ENCODE results near the gene DHRSX.
"Not testable (repeated sequence)": the region's sequence is repeated elsewhere in the genome, so short reads cannot be mapped to it uniquely, and the experiment has no call there.

Gene DHRSX

DNA sequence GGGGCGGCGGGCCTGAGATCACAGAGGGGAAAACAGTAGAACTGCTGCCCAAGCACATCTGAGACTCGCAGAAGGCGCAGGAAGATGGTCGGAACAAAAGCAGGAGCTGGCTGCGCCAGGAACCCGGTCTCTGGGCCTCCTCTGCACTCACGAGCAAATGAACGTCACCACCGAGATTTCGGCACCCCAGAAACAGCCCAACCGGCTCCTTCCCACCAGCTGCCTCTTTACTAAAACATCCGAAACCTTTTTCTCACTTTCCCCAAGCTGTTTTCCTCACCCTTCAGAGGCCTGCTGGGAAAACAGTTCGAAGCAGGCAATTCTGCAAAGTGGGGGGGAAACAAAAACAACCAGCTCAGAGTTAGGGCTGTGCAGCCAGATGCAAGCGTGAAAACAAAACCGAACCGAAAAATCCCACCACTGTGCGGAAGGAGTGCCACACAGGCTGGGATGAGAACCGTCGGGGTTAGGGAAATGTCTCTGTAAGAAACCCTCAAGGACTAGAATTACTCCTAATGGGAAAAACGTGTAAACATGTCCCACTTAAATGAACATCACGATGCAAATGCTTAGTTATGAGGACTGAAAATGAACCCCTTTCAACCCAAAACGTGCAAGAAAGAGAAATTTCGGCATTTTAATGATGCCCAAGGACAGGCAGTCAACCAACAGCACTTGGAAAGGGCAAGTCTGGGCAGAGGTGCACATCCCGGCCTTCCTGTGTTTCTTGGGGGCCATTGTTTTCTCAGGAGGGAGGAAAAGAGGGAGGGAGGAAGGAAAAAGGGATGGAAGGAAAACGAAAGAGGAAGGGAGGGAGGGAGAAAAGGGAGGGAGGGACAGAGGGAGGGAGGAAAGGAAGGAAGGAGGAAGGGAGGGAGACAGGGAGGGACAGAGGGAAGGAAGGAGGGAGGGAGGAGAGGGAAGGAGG is 15.8 kb downstream of the DHRSX start:
- POLR2A ChIA-PET (ENCODE audit: low non-redundant PET): no interaction called here
- TF ChIP-seq, protein P1, sequence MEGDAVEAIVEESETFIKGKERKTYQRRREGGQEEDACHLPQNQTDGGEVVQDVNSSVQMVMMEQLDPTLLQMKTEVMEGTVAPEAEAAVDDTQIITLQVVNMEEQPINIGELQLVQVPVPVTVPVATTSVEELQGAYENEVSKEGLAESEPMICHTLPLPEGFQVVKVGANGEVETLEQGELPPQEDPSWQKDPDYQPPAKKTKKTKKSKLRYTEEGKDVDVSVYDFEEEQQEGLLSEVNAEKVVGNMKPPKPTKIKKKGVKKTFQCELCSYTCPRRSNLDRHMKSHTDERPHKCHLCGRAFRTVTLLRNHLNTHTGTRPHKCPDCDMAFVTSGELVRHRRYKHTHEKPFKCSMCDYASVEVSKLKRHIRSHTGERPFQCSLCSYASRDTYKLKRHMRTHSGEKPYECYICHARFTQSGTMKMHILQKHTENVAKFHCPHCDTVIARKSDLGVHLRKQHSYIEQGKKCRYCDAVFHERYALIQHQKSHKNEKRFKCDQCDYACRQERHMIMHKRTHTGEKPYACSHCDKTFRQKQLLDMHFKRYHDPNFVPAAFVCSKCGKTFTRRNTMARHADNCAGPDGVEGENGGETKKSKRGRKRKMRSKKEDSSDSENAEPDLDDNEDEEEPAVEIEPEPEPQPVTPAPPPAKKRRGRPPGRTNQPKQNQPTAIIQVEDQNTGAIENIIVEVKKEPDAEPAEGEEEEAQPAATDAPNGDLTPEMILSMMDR (conservative IDR thresholded peaks at IDR 0.05; ENCODE audit: low read depth): no peak
- peak; percentile 17 for DNase-seq (ENCODE audit: low spot score)

GRCh38 chrX:2484256-2484655 is 16.5 kb downstream of the DHRSX start:
- TF ChIP-seq, protein P1 (conservative IDR thresholded peaks at IDR 0.05; ENCODE audit: low read depth): no peak
- no peak for DNase-seq (ENCODE audit: low spot score)
- peak overlapping the region; percentile 79 for H3K27ac ChIP-seq
- ChIA-PET POLR2A (ENCODE audit: low non-redundant PET) (no interaction called here), CTCF (no interaction called here)

More for the DNA sequence above, 15.8 kb downstream of the DHRSX start:
- H3K27ac ChIP-seq: peak overlapping the region; percentile 79
- CTCF ChIA-PET: no interaction called here

DNA sequence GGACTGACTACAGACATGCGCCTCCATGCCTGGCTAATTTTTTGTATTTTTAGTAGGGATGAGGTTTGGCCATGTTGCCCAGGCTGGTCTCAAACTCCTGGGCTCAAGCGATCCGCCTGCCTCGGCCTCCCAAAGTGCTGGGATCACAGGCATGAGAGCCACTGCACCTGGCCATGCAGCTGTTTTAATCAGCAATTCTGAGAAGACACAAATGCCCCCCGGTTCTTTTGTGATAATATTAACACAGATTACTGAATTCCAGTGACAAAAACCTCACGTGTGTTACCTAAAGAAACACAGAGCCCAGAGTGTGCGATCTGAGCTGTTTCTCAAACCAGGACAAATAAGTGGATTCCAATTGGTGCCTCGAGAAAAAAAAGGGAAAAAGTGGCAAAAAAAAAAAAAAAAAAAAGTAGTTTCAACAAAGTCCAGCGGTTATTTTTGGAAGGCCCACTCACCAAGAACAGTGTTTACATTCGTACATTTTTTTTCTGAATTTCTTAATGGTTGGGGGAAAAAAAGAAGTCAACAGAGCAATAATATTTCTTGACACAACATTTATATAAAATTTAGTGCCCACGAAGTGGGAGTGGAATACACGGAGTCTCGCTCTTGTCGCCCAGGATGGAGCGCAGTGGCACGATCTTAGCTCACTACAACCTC is 17.2 kb downstream of the DHRSX start:
- POLR2A ChIA-PET (ENCODE audit: low non-redundant PET): no interaction called here
- DNase-seq (ENCODE audit: low spot score): no peak
- peak overlapping the region; percentile 79 for H3K27ac ChIP-seq
- TF ChIP-seq, protein P1 (conservative IDR thresholded peaks at IDR 0.05; ENCODE audit: low read depth): no peak
- CTCF ChIA-PET: no interaction called here

GRCh38 chrX:2481597-2481996 is 19.2 kb downstream of the DHRSX start:
- POLR2A ChIA-PET (ENCODE audit: low non-redundant PET); H3K27ac ChIP-seq; DNase-seq (ENCODE audit: low spot score); CTCF ChIA-PET: not testable (repeated sequence)

DNA sequence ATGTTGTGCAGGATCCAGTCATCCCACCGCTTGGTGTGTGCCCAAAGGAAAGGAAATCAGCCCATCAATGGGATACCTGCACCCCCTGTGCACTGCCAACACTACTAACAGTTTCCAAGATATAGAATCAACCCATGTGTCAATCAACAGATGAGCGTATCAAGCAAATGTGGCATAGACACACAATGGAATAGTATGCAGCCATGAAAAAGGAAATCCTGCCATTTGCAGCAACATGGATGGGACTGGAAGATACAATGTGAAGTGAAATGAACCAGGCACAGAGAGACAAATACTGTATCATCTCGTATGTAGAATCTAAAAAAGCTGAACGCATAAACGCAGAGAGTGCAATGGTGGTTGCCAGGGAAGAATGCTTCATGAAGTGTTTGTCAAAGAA is 20.8 kb downstream of the DHRSX start:
- POLR2A ChIA-PET (ENCODE audit: low non-redundant PET); DNase-seq (ENCODE audit: low spot score); H3K27ac ChIP-seq; CTCF ChIA-PET: not testable (repeated sequence)

DNA sequence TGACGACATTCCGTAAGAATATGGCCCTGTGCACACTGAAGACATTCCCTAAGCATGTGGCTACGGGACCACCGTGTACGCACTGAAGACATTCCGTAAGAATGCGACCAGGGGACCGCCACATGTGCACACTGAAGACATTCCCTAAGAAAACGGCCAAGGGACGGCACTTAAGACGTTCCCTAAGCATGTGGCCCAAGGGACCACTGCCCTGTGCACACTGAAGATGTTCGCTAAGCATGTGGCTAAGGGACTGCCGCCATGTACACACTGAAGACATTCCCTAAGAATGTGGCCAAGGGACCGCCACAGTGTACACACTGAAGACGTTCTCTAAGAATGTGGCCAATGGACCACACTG is 21.4 kb downstream of the DHRSX start:
- TF ChIP-seq, protein P1 (conservative IDR thresholded peaks at IDR 0.05; ENCODE audit: low read depth): no peak
- no peak overlapping the region for H3K27ac ChIP-seq
- no peak for DNase-seq (ENCODE audit: low spot score)
- POLR2A ChIA-PET (ENCODE audit: low non-redundant PET): no interaction called here
- CTCF ChIA-PET: no interaction called here

- H3K27ac ChIP-seq: no peak overlapping the region
- POLR2A ChIA-PET (ENCODE audit: low non-redundant PET): no interaction called here
- TF ChIP-seq, protein P1 (conservative IDR thresholded peaks at IDR 0.05; ENCODE audit: low read depth): no peak
Measured at GRCh38 chrX:2478546-2479419, 22.0 kb downstream of the DHRSX start.

GRCh38 chrX:2477313-2477712 is 23.5 kb downstream of the DHRSX start:
- DNase-seq (ENCODE audit: low spot score); CTCF ChIA-PET; H3K27ac ChIP-seq; POLR2A ChIA-PET (ENCODE audit: low non-redundant PET): not testable (repeated sequence)

More at GRCh38 chrX:2478546-2479419, 22.0 kb downstream of the DHRSX start:
- CTCF ChIA-PET: no interaction called here
- no peak for DNase-seq (ENCODE audit: low spot score)

Measured in RWPE1 (cell line).